ENCODE results near the gene LUC7L2.
"Not testable (repeated sequence)": the region's sequence is repeated elsewhere in the genome, so short reads cannot be mapped to it uniquely, and the experiment has no call there.

LUC7L2 gene, protein sequence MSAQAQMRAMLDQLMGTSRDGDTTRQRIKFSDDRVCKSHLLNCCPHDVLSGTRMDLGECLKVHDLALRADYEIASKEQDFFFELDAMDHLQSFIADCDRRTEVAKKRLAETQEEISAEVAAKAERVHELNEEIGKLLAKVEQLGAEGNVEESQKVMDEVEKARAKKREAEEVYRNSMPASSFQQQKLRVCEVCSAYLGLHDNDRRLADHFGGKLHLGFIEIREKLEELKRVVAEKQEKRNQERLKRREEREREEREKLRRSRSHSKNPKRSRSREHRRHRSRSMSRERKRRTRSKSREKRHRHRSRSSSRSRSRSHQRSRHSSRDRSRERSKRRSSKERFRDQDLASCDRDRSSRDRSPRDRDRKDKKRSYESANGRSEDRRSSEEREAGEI

DNA sequence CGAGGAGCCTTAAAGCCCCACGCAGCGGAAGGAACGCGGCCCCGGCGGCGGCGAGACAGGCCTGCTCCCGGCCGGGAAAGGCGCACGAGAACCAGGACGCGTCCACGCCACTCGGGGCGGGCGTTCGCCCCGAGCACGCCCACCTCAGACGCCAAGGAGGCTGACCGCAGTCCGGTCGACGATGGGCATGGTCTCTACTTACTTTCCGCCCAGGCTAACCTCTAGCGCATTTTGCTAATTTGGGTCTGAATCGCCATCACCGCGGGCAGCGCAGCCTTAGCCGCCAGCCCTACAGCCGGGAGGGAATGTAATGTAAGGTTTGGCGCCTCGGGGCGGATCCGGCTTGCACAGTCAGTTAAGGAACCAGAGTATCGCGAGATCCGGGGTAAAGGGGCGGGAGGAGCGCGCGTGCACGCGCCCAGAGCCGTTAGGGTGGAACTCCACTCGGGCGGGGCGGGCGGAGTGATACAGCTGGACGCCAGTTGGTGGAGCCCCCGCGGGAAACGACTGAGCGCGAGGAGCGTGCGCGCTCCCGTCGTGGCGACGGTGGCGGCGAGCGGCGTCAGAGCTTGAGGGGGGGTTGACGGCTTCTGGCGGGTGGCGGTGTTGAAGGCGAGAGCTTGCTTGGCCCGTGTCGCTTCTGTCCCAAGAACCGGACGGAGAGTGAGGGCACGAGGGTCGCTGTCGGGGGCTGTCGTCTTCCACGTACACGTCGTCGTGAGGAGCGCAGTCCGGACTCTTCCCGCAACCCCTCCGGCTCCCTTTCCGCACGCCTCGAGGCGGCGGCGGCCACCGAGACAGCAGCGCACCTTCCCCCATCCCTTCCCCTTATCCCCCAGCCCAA is at the start of gene LUC7L2:
Gene LUC7L2, plus strand, starts transcription at position 529 of the 844 bp plus-strand sequence. CDS start 368 bp downstream, outside the sequence.
- DNase-seq, result peak; percentile 95

DNA sequence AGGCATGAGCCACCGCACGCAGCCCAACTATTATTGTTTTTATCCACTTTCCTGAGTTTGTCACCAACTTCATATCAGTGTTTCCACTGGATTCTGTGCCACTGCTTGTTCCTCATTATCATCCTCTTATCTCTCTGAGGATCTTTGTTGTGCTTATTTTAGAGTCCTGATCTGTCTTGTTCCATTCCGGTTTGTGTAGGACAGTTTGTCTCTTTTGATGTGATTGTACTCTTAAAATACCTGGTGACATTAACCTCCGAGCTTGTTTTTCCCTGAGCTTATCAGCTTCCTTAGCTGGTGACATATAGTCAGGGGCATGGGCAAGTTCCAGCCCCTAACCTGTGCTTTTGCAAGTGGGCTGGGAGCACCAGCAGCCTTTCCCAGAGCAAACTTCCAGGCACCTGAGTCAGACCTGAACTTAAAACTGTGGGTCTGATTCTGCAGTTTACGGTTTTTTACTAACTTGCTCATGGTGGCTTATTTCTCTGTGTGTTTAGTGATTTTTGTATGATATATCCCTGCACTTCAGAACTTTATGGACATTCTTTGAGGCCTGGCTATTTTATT is 41.7 kb upstream of the LUC7L2 start:
- DNase-seq, result no peak

DNA sequence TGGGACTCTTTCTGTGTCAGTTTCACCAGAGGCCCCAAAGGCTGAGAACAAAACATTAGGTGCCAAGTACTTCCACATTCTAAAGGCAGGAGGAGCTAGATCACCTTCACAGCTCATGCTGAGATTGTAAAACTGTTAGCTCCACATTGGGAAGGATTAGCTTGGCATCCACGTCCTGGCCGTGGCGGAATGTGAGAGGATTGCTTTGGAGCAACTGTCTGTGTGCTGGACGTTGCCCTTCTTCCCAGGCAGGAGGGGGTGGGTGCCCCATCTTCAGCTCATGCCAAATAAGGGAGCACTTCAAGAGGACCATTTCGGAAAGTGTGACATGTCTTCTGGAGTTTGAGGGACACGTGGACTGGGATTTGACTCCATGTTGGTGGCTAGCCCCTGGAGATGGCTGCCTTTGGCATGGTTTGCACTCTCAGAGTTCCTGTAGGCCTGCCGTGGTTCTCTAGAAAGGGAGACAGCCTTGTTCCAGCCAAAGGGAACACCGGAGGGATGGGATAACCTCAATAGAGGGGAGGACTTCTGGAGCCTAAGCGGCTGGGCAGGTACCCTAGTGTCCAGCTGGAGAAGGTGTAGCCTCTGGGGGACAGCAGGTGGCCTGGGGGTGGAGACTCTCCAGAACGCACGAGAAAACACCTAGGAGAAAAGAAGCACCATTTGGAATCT is 38.5 kb upstream of the LUC7L2 start:
- no peak for DNase-seq

DNA sequence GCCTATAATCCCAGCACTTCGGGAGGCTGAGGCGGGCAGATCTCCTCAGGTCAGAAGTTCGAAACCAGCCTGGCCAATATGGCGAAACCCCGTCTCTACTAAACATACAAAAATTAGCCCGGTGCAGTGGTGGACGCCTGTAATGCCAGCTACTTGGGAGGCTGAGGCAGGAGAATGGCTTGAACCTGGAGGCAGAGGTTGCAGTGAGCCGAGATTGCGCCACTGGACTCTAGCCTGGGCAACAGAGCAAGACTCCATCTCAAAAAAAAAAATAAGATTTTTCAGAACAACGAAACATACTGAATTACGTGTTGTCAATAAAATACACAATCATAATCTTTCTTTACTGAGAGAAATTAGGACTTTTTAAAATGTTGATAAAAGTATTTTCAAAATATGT is 35.0 kb upstream of the LUC7L2 start:
- DNase-seq, result not testable (repeated sequence)

DNA sequence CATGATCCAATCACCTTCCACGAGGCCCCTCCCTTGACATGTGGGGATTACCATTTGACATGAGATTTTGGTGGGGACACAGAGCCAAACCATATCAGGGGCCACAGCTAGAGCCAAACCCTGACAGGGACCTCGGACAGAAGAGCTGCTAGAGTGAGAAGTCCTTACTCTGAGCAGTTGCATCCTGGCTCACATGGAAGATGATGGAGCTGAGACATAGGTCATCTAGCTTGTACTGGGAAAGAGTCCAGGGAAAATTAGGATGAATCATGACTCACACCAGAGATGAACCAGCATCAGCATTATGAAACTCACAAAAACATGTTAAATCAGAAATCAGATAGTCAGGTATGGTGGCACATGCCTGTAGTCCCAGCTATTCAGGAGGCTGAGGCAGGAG is 31.3 kb upstream of the LUC7L2 start:
- DNase-seq, result no peak

DNA sequence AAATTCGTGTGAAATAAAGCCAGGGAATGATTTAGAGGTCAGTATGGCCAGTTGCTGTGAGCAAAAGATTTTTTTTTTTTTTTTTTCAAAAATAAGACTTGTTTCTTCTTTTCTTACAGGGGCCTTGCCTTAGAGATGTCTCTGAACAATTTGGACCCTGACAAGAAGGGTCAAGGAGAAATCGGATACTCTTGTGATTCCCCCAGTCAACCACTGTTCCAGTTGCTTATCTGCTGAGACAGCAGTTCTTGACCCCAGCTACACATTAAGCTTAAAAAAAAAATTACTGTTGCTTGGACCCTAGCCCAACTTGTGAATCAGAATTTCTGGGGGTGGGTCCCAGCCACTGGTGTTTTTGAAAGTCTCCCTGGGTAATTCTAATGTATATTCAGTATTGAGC is 30.6 kb upstream of the LUC7L2 start:
- DNase-seq, result no peak

DNA sequence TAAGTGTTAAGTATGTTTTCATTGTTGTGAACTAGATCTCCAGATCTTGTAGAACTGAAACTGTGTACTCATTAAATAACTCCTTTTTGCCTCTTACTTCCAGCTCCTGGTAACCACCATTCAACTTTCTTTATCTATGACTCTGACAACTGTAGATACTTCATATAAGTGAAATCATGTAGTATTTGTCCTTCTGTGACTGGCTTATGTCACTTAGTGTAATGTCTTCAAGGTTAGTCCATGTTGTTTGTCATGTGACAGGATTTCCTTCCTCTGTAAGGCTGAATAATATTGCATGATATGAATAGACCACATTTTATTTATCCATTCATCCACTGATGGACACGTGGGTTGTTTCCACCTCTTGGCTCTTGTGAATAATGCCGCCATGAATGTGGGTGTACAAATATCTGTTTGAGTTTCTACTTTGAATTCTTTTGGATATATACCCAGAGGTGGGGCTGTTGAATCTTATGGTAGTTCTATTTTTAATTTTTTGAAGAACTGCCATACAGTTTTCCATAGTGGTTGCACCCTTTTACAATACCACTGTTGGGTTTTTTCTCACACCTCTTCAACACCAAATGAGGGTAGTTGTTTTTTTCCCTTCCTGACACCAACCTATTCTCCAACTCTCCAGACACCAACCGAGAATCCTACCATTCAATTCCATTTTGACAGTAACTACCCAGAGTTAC is 29.2 kb upstream of the LUC7L2 start:
- no peak for DNase-seq

DNA sequence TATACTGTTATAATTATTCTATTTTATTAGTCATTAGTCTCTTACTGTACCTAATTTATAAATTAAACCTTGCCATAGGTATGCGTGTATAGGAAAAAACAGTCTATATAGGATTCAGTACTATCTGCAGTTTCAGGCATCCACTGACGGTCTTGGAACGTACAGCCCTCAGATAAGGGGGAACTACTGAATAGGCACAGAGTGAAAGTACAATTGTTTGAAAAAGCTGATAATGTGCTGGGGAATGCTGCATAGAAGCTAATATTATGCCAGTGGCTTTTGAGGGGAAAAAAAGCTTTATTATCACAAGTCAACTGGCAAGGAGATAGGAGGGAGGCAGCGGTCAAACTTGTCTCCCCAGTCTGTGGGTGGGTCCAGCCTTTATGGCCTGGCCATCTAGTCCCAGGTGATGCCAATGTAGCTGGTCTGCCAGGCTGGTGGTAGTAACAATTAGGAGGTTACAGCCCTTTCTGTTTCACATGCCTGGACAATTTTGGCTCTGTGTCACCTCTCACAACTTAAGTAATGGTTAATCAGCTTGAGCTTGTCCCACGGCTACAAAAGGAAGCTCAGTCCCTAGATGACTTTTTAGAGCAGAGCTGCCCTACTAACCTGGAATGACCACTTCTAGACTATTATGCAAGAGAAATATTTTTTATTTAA is 26.9 kb upstream of the LUC7L2 start:
- DNase-seq, result no peak

DNA sequence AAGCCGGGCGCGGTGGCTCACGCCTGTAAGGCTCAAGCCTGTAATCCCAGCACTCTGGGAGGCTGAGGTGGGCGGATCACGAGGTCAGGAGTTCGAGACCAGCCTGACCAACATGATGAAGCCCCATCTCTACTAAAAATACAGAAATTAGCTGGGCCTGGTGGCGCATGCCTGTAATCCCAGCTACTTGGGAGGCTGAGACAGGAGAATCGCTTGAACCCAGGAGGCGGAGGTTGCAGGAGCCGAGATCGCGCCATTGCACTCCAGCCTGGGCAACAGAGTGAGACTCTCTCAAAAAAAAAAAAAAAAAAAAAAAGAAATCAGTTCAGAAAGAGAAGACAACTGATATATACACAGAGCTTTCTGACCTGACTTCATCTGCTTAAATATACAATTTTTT is 26.3 kb upstream of the LUC7L2 start:
- DNase-seq, result not testable (repeated sequence)

DNA sequence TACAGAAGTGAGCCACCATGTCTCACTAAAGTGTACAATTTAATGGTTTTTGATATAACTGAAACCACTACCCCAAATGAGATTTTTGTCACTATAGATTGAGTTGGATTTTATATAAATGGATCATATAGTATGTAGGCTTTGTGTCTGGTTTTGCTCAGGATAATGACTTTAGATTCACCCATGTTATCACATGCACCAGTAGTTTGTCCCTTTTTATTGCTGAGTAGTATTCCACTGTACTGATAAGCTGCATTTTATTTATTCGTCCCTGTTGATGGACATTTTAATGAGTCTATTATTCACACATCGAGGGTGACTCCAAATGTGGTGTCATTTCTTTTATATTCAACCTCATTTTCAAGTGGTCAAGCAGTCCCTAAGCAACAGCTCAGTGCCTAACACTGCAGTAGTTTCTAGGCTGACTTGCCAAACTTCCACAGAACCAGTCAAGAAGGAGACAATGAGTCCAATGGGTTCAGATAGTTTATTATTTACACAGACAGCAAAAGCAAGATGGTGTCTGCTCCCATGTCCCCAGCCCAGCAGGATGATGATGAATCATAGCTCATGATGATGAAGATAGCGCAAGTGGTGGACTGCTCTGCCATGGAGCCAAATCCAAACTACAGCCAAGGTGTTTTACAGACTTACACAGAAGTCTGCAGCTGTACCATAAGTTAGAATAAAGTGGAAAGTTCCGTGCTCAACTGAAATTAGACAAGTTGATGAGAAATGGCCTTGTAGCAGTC is 25.1 kb upstream of the LUC7L2 start:
- no peak for DNase-seq

DNA sequence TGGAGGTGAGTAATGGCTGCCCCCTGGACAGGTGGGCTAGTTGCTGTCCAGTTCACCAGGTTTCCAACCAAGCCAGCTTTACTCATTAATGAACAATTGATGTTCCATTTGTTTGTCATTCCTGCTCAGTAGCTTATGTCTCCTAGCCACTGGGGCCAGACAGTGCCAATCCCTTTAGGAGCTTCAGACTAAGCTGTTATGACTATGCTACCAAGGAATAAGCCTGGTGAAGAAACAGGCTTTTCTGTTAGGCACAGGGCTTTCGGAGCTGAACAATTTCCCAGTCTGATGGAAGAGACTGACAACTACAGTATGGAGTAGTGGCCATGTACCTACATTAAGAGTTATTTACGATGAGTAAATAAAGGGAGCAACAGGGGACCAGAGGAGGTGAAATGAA is 20.7 kb upstream of the LUC7L2 start:
- no peak for DNase-seq

DNA sequence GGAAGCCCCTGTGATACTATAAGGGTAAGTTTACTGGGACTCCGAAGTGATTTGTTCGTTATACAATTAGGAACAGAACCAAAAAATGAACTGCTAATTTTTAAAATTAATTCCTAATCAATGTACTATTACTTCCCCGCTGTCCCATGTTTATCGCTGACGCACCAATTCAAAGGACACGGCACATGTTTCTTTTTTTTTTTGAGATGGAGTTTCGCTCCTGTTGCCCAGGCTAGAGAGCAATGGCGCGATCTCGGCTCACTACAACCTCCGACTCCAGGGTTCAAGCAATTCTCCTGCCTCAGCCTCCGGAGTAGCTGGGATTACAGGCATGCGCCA is 20.0 kb upstream of the LUC7L2 start:
- DNase-seq, result no peak

DNA sequence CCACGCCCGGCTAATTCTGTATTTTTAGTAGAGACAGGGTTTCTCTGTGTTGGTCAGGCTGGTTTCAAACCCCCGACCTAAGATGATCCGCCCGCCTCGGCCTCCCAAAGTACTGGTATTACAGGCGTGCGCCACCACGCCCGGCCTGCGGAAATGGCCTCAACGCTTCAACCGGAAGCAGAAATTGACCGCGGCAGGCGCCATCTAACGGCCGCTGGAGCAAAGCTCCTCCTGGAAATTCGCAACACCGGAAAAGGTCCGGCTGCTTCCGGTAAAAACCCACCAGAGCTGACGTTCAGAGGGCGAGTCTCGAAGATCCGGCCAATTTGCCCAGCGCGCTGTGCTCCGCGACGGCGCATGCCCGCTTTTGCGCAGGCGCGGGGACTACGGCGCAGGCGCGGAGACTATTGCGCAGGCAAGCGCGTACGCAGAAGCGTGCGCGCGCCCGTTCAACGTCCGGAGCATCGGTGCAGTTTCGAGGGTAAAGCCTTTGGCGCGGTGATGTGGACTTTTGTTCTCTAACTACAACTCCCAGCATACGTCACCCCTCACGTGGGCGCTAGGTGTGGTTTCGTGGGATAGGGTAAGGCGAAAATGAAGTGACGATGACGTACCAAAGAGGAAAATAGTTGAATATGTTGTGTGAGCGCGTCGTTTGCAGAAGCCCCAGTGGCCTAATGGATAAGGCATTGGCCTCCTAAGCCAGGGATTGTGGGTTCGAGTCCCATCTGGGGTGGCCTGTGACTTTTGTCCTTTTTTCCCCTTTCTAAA is 19.5 kb upstream of the LUC7L2 start:
- DNase-seq, result peak; percentile 100

DNA sequence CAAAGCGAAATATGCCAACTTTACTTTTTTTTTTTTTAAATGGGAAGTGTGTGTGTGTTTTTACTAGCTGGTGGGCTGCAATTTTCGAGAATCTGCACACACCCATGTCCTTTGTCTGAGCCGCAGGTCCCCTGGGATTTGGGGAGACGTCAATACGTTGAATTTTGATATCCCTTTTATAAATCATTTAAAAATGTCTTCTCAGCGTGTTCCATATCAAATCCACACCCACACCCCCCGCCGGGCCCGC is 19.0 kb upstream of the LUC7L2 start:
- peak; percentile 82 for DNase-seq

DNA sequence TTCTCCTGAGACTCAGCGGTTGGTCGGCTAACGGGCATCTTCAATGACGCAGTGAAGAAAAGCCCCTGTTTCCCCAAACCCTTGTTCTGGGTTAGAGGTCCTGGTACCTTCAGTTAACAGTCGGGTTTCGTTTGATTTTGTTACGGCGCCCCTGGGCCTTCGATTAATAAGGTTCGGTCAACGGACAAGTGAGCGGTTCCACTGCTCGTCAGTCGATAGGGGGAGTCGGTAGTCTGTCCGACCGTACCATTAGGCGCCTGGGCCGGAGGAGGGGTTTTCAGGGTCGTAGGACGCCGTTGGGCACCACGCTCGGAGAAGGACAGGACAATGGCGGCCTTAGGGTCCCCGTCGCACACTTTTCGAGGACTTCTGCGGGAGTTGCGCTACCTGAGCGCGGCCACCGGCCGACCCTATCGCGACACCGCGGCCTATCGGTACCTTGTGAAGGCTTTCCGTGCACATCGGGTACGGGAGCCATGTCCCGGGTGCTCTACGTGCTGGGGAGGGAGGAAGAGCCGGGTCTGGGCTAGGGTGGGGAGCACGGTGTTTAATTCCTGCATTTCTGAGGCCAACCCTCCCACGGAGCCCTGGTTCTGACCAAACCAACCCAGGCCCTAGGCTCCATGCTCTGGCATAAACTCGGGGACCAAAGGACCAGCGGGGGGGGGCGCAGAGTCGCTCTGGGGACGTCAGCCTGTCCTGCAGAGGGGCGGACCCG is 18.5 kb upstream of the LUC7L2 start, which contains the start of gene FMC1:
Gene FMC1, plus strand, starts transcription at position 280 of the 718 bp plus-strand sequence. Its CDS starts 48 bp downstream, at position 328.
- peak; percentile 87 for DNase-seq

DNA sequence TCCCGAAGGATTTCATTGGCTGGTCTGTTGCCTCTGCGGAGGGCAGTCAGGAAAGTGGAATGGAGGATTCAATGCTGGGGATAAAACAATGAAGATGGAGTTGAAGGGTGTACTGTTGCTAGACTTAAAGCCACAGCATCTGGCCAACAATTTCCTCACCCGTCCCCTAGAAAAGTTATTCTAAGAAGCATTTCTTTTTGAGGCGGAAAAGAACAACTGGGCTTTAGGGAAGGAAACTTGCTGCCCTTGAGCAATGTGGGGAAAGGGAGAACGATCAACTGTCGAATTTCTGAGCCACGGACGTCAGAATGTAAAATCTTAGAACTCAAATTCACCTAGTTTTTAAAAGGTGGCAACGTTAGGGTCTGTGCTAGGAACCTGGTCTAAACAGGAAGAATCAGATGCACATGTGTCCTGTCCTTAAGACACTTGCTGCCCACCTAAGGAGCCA is 17.9 kb upstream of the LUC7L2 start:
- no peak for DNase-seq

DNA sequence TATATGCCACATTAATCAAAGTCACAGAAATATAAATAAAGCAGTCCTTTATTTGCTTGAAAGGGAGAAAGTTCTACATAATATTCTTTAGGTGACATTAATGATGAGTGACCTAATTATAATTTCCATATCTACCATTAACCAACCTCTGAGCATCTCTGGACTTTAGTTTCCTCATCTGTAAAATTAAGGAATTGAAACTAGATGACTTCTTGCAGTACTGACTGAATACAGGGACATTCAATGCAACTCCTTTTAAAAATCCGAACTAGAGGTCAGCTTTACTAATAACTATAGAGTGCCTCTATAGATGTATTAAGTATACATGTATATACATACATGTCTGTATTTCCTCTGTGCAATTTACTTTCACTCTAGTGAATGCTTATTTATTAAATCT is 14.7 kb upstream of the LUC7L2 start:
- no peak for DNase-seq

DNA sequence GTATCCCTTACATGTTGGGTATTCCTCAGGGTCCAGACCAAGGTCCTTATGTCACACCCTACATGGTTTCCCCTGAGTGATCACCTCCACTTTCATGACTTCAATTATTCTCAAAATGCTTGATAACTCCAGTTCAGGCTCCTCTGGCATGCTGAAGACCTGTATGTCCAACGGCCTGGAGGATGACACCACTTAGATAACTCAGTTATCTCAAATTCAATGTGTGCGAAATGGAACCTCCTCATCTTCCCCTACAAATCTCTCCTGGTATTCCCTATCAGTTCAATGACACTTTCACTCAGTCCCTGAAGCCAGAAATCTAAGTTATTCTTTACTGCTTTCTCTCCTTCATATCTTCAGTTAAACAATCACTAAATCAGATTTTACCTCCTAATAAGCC is 8.7 kb upstream of the LUC7L2 start:
- DNase-seq, result no peak

DNA sequence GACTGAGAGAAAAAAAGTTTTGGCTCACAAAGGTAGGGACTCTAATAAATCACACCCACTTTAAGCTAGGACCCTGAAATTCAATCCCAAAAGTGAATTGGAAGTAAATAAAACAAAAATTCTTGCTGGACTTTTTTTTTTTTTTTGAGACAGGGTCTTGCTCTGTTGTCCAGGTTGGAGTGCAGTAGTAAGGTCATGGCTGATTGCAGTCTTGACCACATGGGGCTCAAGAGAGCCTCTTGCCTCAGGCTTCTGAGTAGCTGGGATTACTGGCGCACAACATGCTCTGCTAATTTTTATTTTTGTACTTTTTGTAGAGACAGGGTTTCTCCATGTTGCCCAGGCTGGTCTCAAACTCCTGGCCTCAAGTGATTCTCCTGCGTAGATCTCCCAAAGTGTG is 5.0 kb upstream of the LUC7L2 start:
- no peak for DNase-seq

DNA sequence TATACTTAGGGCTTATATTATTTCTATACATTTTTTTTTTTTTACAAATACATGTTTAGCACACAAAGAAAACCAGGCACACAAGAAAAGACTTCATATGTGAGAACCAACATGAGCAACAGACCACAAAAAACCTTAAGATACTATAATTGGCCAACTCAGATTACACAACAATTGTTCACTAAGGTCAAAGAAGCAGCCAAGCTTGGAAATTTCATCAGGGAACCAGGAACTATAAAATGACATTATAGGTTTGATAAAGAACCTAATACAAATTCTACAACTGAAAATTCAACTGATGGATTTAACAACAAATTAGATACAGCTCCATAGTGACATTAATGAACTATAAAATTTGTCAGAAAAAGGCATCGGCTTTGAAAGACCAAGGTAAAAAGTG is 4.4 kb upstream of the LUC7L2 start:
- DNase-seq, result no peak

Data from DMS79 (cell line).